Islet precursor cell (in vitro differentiated cells): Measurements from ENCODE around the gene TBX21.

Experiments used
- DNase-seq: peaks from one replicate; pipeline ENCODE4 v3.0.0-alpha.2; 2018

TBX21 gene, protein sequence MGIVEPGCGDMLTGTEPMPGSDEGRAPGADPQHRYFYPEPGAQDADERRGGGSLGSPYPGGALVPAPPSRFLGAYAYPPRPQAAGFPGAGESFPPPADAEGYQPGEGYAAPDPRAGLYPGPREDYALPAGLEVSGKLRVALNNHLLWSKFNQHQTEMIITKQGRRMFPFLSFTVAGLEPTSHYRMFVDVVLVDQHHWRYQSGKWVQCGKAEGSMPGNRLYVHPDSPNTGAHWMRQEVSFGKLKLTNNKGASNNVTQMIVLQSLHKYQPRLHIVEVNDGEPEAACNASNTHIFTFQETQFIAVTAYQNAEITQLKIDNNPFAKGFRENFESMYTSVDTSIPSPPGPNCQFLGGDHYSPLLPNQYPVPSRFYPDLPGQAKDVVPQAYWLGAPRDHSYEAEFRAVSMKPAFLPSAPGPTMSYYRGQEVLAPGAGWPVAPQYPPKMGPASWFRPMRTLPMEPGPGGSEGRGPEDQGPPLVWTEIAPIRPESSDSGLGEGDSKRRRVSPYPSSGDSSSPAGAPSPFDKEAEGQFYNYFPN

DNA sequence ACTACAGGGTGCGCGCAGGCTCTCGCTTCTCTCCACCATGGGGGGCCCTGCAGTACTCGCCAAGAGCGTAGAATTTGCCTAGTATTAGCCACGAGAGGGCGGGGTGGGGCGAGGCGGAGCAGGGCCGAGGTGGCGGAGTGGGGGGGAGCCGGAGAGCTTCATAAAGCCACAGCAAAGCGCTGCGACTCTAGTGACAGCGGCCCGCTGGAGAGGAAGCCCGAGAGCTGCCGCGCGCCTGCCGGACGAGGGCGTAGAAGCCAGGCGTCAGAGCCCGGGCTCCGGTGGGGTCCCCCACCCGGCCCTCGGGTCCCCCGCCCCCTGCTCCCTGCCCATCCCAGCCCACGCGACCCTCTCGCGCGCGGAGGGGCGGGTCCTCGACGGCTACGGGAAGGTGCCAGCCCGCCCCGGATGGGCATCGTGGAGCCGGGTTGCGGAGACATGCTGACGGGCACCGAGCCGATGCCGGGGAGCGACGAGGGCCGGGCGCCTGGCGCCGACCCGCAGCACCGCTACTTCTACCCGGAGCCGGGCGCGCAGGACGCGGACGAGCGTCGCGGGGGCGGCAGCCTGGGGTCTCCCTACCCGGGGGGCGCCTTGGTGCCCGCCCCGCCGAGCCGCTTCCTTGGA is at the start of gene TBX21:
Gene TBX21 (plus strand): TSS at position 190 of the 627 bp plus-strand sequence. CDS start 219 bp downstream, at position 409.
- DNase-seq, result peak; percentile 93

- no peak for DNase-seq
Measured at GRCh38 chr17:47684025-47684424, 49.0 kb upstream of the TBX21 start.

DNA sequence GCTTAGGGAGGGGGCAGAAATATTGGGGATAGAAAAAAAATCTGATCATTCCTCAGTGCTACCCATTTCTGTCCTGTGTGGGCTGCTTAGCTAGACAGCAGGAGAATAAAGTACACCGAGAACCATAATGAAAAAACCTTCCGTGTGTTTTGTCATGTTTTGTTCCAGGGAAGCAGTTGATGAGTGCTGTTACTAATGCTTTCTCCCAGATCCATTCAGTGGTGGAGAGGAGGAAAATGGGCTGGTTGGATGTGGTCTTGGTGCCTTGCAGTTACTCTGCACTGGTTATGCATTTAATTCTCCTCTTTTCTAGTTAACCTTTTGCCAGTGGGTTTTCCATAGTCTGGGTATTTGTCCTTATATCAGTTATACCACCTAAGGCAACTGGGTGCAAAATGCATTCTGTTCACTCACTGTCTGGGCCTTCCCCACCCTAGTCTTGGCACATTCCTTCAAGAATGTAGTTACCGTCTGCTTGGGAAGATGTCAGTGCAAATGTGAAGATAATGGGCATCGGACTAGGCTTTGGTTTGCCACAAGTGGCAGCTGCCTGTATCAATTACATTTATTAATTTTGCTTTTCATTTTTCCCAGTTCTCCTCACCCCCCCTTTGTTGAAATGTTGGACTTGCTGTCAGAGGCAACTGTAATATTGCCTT is 48.4 kb upstream of the TBX21 start:
- no peak for DNase-seq

DNA sequence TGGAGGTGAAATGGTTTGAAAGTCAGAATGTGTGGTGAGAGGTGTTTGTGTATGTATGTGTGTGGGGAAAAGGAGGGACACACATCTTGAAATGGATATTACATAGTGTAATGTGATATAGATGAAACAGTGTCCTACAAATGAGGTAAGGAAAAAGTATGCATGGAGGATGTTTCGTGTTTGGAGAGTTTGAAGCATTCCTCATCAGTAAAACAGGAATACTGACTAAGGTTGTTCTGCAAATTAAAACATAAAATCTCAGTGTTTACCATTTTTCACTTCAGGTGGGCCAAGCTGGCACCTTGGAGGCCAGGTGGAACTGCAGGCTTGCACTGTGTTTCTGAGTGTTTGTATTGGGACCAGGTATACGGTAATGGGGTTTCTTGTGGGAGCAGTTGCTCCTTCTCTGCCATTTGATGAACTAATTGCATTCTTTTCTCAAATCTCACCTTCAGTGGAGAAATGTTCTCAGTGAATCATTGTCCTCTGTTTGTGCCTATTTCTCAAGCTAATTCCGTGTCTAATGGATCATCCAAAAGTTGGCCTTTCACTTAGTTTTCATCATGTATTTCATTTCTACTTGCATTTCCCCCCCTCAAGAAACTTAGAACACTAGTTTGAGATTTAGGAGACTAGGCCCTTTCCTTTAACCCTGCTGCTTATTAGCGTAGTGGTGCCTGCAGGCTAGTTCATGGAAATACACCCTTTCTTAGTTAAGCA is 47.3 kb upstream of the TBX21 start:
- no peak for DNase-seq

GRCh38 chr17:47686276-47686635 is 46.8 kb upstream of the TBX21 start:
- no peak for DNase-seq

DNA sequence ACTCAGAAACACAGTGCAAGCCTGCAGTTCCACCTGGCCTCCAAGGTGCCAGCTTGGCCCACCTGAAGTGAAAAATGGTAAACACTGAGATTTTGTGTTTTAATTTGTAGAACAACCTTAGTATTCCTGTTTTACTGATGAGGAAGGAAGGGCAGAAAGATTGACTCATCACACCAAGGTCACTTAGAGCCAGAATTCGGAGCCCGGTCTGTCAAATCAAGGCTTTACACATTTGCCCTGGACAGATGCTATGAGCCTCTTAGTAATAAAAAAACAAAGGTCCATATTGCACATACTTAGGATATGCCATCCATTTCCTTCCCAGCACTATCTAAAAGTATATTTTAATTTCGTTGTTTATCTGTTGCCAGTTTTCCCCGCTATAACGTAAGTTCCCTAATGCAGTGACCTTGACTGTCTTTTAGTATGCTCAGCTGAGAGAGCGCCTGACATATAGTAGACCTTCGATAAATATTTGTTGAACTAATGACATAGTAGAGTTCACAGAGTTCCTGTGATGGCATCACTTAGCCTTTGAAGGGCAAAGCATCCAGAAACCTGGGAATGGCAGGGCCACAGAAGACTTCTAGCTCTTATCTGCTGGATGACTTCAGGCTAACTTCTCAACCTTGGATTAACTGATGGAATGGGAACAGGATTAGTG is 46.2 kb upstream of the TBX21 start:
- no peak for DNase-seq

- DNase-seq, result no peak
Measured at GRCh38 chr17:47687328-47687690, 45.7 kb upstream of the TBX21 start.

- DNase-seq, result peak; percentile 85
Measured at GRCh38 chr17:47687748-47688147, 45.3 kb upstream of the TBX21 start.

DNA sequence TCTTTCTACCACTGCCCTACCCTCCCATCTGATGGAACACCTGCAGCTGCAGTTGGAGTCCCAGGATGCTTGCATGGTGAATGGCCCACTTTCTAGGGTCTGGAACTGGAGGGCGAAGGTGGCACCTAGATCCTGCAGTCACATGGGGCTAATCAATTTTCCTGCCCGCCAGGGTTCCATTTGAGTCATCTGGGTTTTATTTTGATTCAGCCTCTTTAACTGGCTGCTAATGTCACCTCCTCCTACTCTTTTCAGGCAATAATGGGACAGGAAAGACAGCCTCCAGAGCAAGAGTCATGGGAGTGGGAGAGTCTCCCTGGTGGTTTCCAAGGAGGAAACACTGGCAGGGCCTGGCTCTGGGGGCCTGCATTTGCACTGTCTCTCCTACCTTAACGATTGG is 42.9 kb upstream of the TBX21 start:
- no peak for DNase-seq

- DNase-seq, result no peak
Measured at GRCh38 chr17:47692137-47692894, 40.7 kb upstream of the TBX21 start.

GRCh38 chr17:47692895-47693730 is 39.9 kb upstream of the TBX21 start:
- DNase-seq, result peak; percentile 65

DNA sequence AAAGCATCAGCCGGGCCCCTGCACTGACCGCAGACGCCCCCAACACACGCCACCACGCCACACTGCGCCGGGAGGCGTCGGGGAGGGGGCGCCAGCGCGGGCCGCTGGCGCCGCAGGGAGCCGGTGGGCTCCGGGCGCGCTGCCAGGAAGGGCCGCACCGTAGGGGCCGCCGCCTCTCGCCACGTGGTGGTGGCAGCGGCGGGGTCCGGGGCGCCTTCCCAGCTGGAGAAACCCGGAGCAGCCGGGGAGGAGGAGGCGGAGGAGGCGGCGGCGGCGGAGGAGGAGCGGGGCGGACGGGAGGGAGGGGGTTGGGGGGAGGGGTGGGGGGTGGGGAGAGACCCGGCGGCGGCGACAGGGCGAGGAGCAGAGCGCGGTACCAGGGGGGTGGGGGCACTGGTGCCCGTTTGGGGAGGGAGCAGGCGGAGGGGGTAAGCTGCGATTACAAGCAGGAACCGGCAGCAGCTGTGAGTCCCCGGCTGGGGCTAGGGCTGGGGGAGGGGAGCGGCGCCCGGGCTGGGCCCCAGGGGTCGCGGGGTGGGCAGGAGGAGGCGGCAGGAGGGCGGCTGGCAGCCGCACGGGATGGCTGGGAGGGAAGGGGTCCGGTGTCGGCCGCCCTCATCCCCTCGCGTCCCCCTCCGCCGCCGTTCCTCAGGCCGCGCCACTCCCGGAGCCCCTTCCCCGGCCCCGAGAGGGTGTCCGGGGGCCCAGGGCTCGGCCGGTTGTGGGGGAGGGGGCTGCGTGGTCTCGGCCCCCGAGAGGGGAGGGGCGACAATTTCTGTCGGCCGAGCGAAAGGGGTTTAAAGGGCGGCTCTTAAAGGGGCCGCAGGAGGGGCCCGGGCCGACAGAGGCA is 39.1 kb upstream of the TBX21 start, which contains the start of gene TBKBP1:
Gene TBKBP1 (plus strand): TSS at position 431 of the 850 bp plus-strand sequence. CDS start 1,952 bp downstream, outside the sequence.
- DNase-seq, result peak; percentile 93

DNA sequence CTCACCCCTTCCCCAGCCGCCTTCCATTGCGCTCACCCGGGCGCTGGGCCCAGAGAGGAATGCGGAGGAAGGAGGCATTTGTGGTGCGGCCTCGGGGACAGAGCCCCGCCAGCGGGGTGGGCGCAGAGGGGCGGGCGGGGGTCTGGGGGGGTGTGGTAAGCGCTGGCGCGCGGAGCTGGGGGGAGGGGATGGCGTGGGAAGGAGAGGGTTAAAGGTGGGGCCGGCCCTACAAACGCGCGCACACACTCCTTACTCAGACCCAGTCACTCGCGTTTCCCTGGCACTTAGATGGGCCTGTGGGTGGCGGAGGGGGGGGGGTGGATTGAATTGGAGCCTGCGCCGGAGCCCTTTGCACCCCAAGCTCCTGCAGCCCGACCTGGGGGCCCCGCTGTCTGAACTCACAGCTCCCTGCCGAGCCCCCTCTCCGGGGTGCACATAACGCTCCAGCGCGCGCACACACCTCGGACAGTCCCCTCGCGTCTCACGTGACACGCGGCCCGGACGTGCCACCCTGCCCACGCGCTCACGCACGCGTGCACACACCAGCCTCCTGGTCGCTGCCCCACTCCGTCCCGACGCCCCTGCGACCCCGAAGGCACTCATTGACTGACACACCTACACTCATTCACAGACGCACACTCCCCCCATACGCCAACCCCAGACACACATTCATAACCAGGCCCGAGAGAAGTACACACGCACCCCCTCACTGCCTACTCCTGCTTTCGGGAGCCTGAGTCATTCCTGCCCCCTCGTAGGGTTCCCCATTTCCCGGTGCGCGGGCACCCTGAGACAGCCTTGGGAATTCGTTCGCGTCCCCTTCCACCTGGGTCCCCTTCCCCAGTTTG is 38.2 kb upstream of the TBX21 start:
- DNase-seq, result no peak

DNA sequence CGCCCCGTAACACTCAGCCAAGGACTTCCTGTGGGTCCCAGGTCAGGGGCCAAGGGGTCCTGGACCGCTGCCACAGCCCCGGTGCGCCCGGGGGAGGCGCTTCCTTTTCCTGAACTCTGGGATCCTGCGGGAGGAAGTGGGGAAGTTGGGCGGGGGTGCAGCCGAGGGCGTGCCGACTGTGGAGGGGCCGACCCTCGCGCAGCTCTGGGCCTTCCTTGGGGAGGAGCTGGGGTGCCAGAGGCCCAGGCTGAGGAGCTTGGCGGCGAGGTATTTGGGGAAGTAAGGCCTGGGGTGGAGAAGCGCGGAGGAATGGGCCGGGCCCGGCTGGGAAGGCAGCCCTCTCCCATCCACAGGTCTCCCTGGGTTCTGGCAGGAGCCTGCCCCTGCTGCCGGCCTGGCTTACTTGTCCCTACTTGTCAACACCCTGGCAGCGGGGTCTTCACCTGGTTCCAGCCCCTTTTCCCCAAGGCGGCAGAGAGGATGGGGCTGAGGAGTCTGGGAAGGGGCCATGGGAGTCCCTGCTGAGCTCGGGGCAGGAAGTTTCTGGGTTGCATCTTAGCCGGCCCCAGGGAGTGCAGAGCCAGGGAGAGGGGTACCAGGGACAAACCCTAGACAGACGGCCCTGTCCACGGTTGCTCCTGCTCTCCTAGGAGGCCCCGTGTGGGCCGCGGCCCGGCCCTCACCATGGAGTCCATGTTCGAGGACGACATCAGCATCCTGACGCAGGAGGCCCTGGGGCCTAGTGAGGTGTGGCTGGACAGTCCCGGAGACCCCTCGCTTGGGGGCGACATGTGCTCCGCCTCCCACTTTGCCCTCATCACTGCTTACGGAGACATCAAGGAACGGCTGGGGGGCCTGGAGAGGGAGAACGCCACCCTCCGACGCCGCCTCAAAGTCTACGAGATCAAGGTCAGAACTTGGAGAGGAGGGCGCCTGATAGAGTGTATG is 37.3 kb upstream of the TBX21 start:
- DNase-seq, result peak; percentile 79

GRCh38 chr17:47696717-47697642 is 36.1 kb upstream of the TBX21 start:
- DNase-seq, result no peak
